NCI-H1105 treated with DMSO at 0.1 percent for 48 hours (cell line): ENCODE data around the gene ETS2.

Source experiments
- DNase-seq: peaks from one replicate; lab custom pipeline; 2025; lab: John Stamatoyannopoulos, UW

Gene ETS2

DNA sequence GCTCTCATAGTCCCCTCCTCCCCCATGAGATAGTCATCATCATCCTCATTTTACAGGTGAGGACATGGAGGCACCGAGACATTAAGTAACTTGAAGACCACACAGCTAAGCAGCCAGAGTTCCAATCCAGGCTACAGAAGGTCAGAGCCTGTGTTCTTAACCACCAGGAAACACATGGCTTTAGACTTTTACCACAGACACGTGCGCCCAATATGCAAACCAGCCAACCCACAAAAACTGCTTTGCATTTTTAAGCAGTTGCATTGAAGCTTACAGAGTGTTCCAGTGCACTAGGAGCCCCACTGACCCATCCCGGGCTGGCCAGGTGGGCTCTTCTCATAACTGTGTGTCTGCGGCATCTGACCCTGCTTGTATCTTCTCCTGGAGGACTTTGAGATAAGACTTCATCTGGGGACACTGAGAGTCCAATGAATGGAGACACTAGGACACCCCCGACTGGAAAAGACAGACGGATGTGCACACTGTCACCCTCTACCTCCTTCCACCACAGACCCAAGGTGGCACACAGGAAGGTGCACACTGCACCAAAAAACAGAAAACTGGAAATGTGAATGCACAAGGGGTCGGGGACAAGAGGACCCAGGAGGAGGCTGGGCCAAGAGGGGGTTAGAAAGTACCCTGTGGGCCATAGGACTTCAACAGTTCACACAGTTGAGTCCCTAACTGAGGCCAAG is 56.4 kb downstream of the ETS2 start:
- no peak for DNase-seq

DNA sequence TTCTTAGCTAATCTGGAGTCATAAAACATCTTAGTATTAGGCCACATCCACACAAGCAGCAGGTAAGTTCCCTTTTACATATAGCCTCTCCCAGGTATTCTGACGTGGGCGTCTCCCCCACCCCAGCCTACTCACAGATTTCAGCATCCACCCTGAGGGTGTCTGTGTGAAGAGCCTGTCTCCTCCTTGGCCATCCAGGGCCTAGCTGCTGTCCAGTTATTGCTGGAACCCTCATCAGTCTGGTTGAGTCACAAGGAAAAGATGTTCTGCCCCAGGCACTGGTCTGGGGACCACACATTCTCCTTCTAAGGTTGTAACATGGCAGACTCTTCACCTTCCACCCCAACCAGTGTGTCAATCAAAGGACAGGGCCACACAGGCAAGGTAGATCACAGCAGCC is 57.6 kb downstream of the ETS2 start:
- no peak for DNase-seq

DNA sequence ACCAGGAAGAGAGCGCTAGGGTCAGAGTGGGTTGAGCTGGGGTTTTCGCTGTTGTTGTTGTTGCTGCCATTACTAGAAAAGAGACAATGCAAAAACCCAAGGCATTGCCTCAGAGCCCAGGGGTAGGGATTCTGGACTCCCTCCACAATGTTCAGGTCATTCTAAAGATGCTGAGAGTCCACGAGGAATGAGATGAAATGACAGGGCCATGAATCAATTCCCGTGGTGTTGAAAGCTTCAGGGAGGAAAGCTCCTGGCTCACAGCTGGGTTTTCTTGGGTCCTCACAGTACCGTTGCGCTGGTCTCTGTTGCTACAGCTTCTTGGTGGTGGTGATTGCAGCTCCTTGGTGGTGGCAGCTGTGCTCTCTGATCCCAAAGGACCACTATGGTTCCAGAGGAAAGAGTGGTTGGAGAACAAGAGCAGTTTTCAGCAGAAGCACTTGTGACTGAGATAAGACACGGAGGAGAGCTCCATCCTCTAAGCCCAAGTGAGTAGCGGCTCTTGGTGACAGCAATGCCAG is 58.2 kb downstream of the ETS2 start:
- DNase-seq = no peak

DNA sequence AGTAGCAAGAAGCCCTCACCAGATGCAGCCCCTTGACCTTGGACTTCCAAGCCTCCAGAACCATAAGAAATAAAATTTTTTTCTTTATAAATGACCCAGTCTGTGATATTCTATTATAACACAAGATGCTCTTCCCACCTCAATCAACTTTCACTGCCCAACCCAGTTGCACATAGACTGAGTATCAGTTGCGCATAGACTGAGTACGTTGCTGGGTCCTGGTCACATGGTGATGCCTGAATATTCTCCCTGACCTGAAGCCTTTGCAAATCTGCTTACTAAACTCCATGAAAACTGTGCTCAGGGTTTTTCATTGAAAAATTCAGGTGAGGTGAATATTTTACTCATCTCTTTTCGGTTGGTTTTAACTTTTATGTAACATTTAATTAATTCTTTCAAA is 59.2 kb downstream of the ETS2 start:
- no peak for DNase-seq

DNA sequence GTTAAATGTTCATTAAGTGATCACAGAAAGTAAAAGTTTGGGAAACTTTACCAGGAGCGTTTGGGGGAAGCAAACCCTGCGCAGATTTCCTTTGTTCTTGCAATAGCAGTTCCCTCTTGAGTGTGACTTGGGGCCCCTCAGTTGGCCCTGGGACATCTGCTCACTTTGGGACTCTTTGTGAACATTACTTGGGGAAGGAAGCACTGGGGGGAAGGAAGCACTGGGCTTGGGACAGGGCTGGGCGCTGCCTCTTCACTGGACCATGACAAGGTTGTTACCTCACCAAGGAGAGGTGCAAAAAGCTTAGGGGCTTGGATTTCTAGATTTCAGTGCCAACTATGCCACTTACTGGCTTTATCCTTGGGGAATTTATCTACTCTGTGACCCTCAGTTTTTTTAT is 63.5 kb downstream of the ETS2 start:
- DNase-seq = no peak

DNA sequence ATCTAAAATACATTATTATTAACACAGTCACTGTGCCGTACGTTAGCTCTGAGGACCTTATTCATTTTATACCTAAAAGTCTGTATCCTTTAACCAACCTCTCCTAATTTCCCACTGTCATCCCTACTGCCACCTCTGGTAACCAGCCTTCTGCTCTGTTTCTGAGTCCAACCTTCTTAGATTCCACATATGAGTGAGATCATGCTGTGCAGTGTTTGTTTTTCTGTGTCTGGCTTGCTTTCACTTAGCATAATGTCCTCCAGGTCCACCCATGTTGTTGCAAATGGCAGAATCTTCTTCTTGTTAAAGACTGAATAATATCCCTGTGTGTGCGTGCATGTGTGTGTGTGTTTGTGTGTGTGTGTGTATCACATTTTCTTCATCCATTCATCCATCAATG is 64.2 kb downstream of the ETS2 start:
- no peak for DNase-seq
